Lung (tissue), 12 donors: ENCODE results near the gene SBF2. TPM values are rescaled to one million over a fixed set of nuclear protein-coding genes. Genes with fewer than 3 reads are reported as not detected.

Experiments
- ATAC-seq: fragments of 200-7000 bp; cut with Tn5 transposase; one replicate; pipeline ENCODE4 v1.9.1; 2020; ENCODE audit warnings: moderate number of reproducible peaks; ENCODE audit not compliant: insufficient read depth, low FRiP score
- DNase-seq, 3 donors: peaks; one replicate each; pipeline ENCODE4 v3.0.0-alpha.2; 2013 to 2017
- H3K27ac ChIP-seq, 2 donors: one replicate each; pipeline ENCODE4 v1.5.1; 2013; ENCODE audit warnings: mild to moderate bottlenecking in 2 of 2, moderate library complexity in 2 of 2, control low read depth in 1 of 2, inconsistent platforms in 1 of 2, low read depth in 1 of 2, low read length in 1 of 2
- H3K27me3 ChIP-seq, 3 donors: one replicate each; pipeline ENCODE4 v1.5.1; 2013; ENCODE audit warnings: low read length in 2 of 3; ENCODE audit not compliant: control insufficient read depth in 3 of 3, insufficient read depth in 3 of 3
- H3K36me3 ChIP-seq, 4 donors: one replicate each; pipeline ENCODE4 v1.5.1; 2013; ENCODE audit warnings: low read length in 4 of 4, mild to moderate bottlenecking in 1 of 4, moderate library complexity in 1 of 4; ENCODE audit not compliant: control insufficient read depth in 4 of 4, insufficient read depth in 4 of 4
- H3K4me1 ChIP-seq, 5 donors: one replicate each; pipeline ENCODE4 v1.5.1; 2013; ENCODE audit warnings: low read length in 5 of 5, mild to moderate bottlenecking in 2 of 5, moderate library complexity in 1 of 5; ENCODE audit not compliant: control insufficient read depth in 5 of 5, insufficient read depth in 5 of 5
- H3K4me3 ChIP-seq: one replicate; pipeline ENCODE4 v1.5.1; 2013; ENCODE audit warnings: mild to moderate bottlenecking, control low read depth, moderate library complexity
- H3K9ac ChIP-seq, 2 donors: one replicate each; pipeline ENCODE4 v1.5.1; 2013; ENCODE audit warnings: low read length in 2 of 2, control low read depth in 1 of 2; ENCODE audit not compliant: insufficient read depth in 1 of 2
- H3K9me3 ChIP-seq, 4 donors: one replicate each; pipeline ENCODE4 v1.5.1; 2013; ENCODE audit warnings: low read length in 3 of 4, mild to moderate bottlenecking in 1 of 4, moderate library complexity in 1 of 4; ENCODE audit not compliant: control insufficient read depth in 4 of 4, insufficient read depth in 3 of 4
- WGBS, 2 donors: extraction: QIAGEN DNeasy Blood & Tissue Kit; methylation state at CpG; one replicate each; pipeline ENCODE4 v1.1.7; 2013; 5-methylcytosine and 5-hydroxymethylcytosine counted together
- polyA plus RNA-seq, 2 donors: library from polyadenylated mRNA; stranded (reverse); fragments of 200-250 nt; gene quantifications; one replicate each; pipeline ENCODE4 v1.2.1, GENCODE V29; 2013
- total RNA-seq, 2 donors: library from RNA; depleted of rRNA in 1 of 2; stranded (reverse); fragments of >200 nt in 1 of 2; gene quantifications; one replicate each; pipeline ENCODE4 v1.2.1, GENCODE V29; 2014 to 2021
- TF ChIP-seq, protein P1 (sequence below): IDR thresholded peaks from 2 replicates; pipeline ENCODE4 v1.5.1; 2012; ENCODE audit warnings: mild to moderate bottlenecking; ENCODE audit errors: control extremely low read depth, extremely low read depth
- donor health status: control.
- donor health status: control.
- donor health status: Bipolar disorder and iron deficiency.
- donor health status: healthy.
- donor health status: DM: yes; HTN: yes; CAD: no.

The SBF2 gene
- total and polyA plus RNA-seq, 4 donors: 4.4 to 104 (median 24.9) TPM

DNA sequence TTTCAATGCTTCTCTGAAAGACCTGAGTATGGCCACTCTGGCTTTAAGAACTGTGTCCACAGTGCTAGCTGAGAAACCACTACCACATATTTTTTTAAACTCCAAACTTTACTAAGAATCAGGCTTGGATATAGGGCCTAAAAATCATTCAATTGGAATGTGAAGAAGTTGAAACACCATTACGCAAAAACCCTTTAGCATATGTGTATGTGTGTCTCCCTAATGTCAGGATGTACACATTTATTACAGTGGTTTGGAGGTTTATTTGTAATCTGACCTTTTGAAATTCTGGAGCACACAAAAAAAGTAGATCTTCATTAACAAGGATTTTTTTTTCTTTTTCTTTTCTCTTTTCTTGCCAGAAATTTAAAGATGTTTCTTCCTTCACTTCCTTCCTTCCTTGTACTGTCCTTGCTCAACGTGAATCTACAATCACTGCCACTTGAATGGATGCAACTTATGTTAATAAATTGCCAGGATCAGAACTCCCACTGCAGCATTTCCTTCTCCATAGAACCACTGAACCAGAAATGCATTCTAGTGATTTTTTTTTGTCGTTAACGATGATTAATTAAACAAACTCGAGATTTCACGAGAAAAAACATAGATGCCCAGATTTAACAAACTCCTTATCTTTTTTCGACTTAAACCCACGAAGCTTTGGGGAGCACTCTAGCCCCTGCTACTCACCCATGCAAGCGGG, 7.8 kb upstream of the SBF2 start:
- 29 to 30% methylated on average over 9 of the region's 9 CpGs for WGBS, 2 donors
- Histone ChIP-seq H3K4me1 (peaks cover 0 to 46% (median 9%) of the 10 kb centered on the region in 5 donors), H3K27me3 (peaks cover 0 to 9% (median 5%) of the 10 kb centered on the region in 3 donors), H3K27ac (peak overlapping the region in 1 of 2 donors; percentile 69), H3K36me3 (no peaks in the 10 kb centered on the region), H3K9me3 (no peaks in the 10 kb centered on the region), H3K4me3 (no peak overlapping the region), H3K9ac (peak overlapping the region in 1 of 2 donors; percentile 92)
- ATAC-seq (no peak), DNase-seq (no peak)
- TF ChIP-seq, protein P1, sequence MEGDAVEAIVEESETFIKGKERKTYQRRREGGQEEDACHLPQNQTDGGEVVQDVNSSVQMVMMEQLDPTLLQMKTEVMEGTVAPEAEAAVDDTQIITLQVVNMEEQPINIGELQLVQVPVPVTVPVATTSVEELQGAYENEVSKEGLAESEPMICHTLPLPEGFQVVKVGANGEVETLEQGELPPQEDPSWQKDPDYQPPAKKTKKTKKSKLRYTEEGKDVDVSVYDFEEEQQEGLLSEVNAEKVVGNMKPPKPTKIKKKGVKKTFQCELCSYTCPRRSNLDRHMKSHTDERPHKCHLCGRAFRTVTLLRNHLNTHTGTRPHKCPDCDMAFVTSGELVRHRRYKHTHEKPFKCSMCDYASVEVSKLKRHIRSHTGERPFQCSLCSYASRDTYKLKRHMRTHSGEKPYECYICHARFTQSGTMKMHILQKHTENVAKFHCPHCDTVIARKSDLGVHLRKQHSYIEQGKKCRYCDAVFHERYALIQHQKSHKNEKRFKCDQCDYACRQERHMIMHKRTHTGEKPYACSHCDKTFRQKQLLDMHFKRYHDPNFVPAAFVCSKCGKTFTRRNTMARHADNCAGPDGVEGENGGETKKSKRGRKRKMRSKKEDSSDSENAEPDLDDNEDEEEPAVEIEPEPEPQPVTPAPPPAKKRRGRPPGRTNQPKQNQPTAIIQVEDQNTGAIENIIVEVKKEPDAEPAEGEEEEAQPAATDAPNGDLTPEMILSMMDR: no peak

DNA sequence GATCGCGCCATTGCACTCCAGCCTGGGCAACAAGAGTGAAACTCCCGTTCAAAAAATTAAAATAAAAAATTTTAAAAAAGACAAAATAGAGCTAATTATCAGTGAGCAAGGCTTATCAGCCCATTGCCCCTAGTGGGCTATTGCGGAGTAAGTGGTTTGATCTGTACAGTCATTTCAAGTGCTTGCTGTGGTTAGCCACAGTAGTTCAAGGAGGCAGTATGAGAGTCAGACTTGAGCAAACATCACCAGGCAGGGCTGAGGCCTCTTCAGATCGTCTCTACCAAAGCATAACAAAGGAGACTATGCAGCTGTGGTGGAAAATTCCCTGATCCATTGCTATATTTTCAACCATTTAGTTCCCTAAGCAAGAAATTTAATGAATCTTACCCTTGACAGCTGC, 4.3 kb upstream of the SBF2 start:
- Histone ChIP-seq H3K36me3 (no peaks in the 10 kb centered on the region), H3K27ac (no peak overlapping the region), H3K4me3 (no peak overlapping the region), H3K27me3 (peaks cover 0 to 12% (median 0%) of the 10 kb centered on the region in 3 donors), H3K9me3 (no peaks in the 10 kb centered on the region), H3K4me1 (peaks cover 0 to 21% (median 4%) of the 10 kb centered on the region in 5 donors), H3K9ac (no peak overlapping the region)
- ATAC-seq (no peak), DNase-seq (peak in 1 of 3 donors; percentile 22)
- WGBS, 2 donors: 61 to 71% methylated on average over 5 of the region's 5 CpGs
- TF ChIP-seq, protein P1: no peak

DNA sequence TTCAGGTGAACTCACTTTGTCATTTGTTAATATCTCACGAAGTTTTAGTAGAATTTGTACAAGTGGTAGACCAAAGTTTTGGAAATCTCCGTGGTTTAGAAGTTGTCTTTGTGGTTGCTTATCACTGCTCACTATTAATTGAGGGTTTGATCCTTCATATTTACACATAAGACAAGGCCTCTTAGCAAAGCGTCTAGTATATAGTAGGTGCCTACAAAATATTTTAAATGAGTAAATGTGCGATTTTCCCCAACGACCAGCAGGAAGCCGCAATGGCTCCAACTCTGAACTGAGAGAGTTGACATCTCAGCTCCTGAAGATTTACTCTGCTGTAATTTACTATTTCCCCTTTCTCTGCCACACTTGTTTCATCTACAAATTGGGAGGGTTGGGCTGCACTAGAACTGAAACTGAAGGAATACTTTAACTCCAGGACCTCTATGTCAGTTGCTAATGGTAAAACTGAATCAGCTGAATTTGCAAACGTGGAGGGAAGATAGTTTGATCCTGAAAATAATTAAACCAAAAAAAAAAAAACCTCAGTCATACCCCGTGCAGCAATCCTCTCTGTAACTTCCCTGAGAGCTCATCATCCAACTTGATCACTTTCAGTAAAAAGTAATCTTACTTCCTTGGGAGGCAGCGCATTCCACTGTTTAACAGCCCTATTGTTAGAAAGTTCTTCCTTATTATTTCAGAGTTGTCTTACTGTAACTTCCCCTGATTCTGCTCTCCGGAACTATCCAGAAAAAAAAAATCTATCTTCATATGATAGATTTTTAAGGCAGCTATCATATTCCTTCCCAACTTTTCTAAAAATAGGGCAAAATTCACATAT, 1.3 kb upstream of the SBF2 start:
- DNase-seq (peak in 1 of 3 donors; percentile 12), ATAC-seq (no peak)
- Histone ChIP-seq H3K9ac (peak overlapping the region in 1 of 2 donors; percentile 56), H3K36me3 (peaks cover 0 to 2% (median under 1%) of the 10 kb centered on the region in 4 donors), H3K27ac (peak overlapping the region; percentile 95 to 100), H3K27me3 (peaks cover 0 to 12% (median 0%) of the 10 kb centered on the region in 3 donors), H3K4me3 (no peak overlapping the region), H3K4me1 (peaks cover 0 to 21% (median 10%) of the 10 kb centered on the region in 5 donors), H3K9me3 (no peaks in the 10 kb centered on the region)
- 21 to 28% methylated on average over 10 of the region's 10 CpGs for WGBS, 2 donors
- TF ChIP-seq, protein P1: no peak
